Thyroid gland (tissue), 4 donors: Measurements from ENCODE around the gene OCA2. TPM values are rescaled to one million over a fixed set of nuclear protein-coding genes. Genes with fewer than 3 reads are reported as not detected.

ENCODE experiments used
- DNase-seq, 2 donors: peaks; one replicate each; pipeline ENCODE4 v3.0.0-alpha.2; 2019
- H3K27ac ChIP-seq, 3 donors: fragments of 200-600 bp; sonication (generic); 1 replicate in 2 of 3; 2 replicates in 1 of 3; pipeline ENCODE4 v1.5.1; 2016 to 2019; ENCODE audit warnings: mild to moderate bottlenecking in 1 of 3, moderate library complexity in 1 of 3
- H3K27me3 ChIP-seq: fragments of 200-600 bp; sonication (generic); one replicate; pipeline ENCODE4 v1.5.1; 2019
- H3K36me3 ChIP-seq, 2 donors: fragments of 200-600 bp; sonication (generic); one replicate each; pipeline ENCODE4 v1.5.1; 2016 to 2019
- H3K4me1 ChIP-seq, 2 donors: fragments of 200-600 bp; sonication (generic); one replicate each; pipeline ENCODE4 v1.5.1; 2017 to 2019
- H3K4me3 ChIP-seq, 3 donors: fragments of 200-600 bp; sonication (generic); replicated peaks in 1 of 3; 1 replicate in 2 of 3; 2 replicates in 1 of 3; pipeline ENCODE4 v1.5.1; 2016; ENCODE audit warnings: mild to moderate bottlenecking in 1 of 3
- H3K9me3 ChIP-seq: fragments of 200-600 bp; sonication (generic); one replicate; pipeline ENCODE4 v1.5.1; 2017
- CTCF ChIP-seq, 6 experiments: fragments of 200-600 bp in 3 of 6; fragments of 450-650 bp in 3 of 6; sonication (generic) in 3 of 6; IDR thresholded peaks; one replicate each; pipeline ENCODE4 v1.5.1; 2016 to 2019; ENCODE audit warnings: antibody characterized with exemption in 6 of 6, mild to moderate bottlenecking in 2 of 6, inconsistent platforms in 1 of 6, moderate library complexity in 1 of 6
- POLR2A ChIP-seq, 2 donors: fragments of 450-650 bp; IDR thresholded peaks; one replicate each; pipeline ENCODE4 v1.6.1; 2017; ENCODE audit warnings: antibody characterized with exemption in 2 of 2, mild to moderate bottlenecking in 2 of 2, moderate library complexity in 1 of 2
- WGBS, 2 donors: methylation state at CpG; one replicate each; pipeline ENCODE4 v1.1.5; 2017; 5-methylcytosine and 5-hydroxymethylcytosine counted together
- intact Hi-C: fragments of 100-400 bp; cut with DNase I; formaldehyde crosslinking; loops from one replicate; pipeline ENCODE4 v1.15.1; 2023
- total RNA-seq, 4 donors: library from RNA; depleted of rRNA; stranded (reverse); fragments of >200 nt; gene quantifications; one replicate each; pipeline ENCODE4 v1.2.3, GENCODE V29; 2016

The OCA2 gene
- total RNA-seq, 4 donors from 2014 or later = 5.5 to 20.5 (median 13.8) TPM

DNA sequence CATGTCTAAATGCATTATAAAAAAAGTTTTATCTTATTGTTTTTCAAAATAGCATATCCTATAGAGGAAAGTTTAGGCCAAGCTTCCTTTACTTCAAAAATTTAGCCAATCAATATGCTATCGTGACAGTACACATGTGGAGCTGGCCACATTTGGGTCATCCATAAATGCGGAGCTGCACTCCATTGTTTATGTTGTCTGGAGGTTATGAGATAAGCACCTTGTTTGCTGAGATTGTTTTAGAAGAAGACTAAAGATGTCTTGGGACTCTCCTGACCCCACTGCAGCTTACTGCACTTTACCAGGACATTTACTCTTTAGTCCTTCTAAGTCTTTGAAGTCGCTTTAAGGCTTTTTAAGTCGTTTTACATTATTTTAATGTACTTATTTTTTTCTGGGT lies 265.9 kb downstream of the OCA2 start:
- H3K36me3 ChIP-seq = no peaks in the 10 kb centered on the region
- H3K27ac ChIP-seq = no peak overlapping the region
- no peaks in the 10 kb centered on the region for H3K27me3 ChIP-seq
- WGBS, 2 donors = 85 to 90% methylated on average over 4 of the region's 4 CpGs
- intact Hi-C loops = no loop called here
- no peak overlapping the region for H3K4me3 ChIP-seq
- H3K9me3 ChIP-seq = no peaks in the 10 kb centered on the region
- H3K4me1 ChIP-seq = no peaks in the 10 kb centered on the region
- no peak for TF ChIP-seq POLR2A (IDR thresholded peaks at IDR 0.05)
- no peak for TF ChIP-seq CTCF (IDR thresholded peaks at IDR 0.05)
- no peak for DNase-seq

DNA sequence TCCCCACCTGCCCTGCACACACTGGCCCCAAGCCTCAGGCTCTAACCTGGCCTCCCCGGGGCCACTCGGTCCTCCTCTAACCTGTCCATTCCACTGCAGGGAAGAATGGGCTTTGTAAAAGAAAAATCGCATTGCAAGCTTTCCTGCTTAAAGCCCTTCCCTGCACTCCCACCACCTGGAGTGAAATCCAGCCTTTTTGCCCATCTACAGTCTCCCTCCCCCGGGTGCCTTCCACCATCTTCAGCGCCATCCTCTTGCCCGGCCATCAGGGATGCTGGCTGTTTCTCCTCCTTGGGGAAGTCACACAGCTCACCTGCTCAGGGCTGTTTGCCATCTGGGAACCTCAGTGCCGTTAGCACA lies 266.9 kb downstream of the OCA2 start:
- Histone ChIP-seq H3K27me3 (no peaks in the 10 kb centered on the region), H3K4me1 (no peaks in the 10 kb centered on the region), H3K9me3 (no peaks in the 10 kb centered on the region), H3K36me3 (no peaks in the 10 kb centered on the region), H3K4me3 (no peak overlapping the region), H3K27ac (no peak overlapping the region)
- DNase-seq = no peak
- TF ChIP-seq CTCF (IDR thresholded peaks at IDR 0.05) = no peak
- TF ChIP-seq POLR2A (IDR thresholded peaks at IDR 0.05) = no peak
- WGBS, 2 donors = 92 to 93% methylated on average over 7 of the region's 7 CpGs
- intact Hi-C loops = no loop called here

- Histone ChIP-seq H3K9me3 (no peaks in the 10 kb centered on the region), H3K4me1 (no peaks in the 10 kb centered on the region), H3K4me3 (no peak overlapping the region), H3K27ac (no peak overlapping the region), H3K36me3 (no peaks in the 10 kb centered on the region), H3K27me3 (no peaks in the 10 kb centered on the region)
- 89 to 92% methylated on average over 26 to 27 of the region's 28 CpGs for WGBS, 2 donors
- intact Hi-C loops = no loop called here
- TF ChIP-seq CTCF (IDR thresholded peaks at IDR 0.05) (no peak), POLR2A (IDR thresholded peaks at IDR 0.05) (no peak)
- DNase-seq = no peak
These were observed 267.5 kb downstream of the OCA2 start for GRCh38 chr15:27831384-27832236.

- intact Hi-C loops = no loop called here
- Histone ChIP-seq H3K4me1 (no peaks in the 10 kb centered on the region), H3K9me3 (no peaks in the 10 kb centered on the region), H3K4me3 (no peak overlapping the region), H3K36me3 (no peaks in the 10 kb centered on the region), H3K27ac (no peak overlapping the region), H3K27me3 (no peaks in the 10 kb centered on the region)
- WGBS, 2 donors = 60% methylated on average over 10 of the region's 10 CpGs
- DNase-seq = no peak
- TF ChIP-seq CTCF (IDR thresholded peaks at IDR 0.05) (no peak), POLR2A (IDR thresholded peaks at IDR 0.05) (no peak)
These were observed 270.4 kb downstream of the OCA2 start for GRCh38 chr15:27828746-27829145.

DNA sequence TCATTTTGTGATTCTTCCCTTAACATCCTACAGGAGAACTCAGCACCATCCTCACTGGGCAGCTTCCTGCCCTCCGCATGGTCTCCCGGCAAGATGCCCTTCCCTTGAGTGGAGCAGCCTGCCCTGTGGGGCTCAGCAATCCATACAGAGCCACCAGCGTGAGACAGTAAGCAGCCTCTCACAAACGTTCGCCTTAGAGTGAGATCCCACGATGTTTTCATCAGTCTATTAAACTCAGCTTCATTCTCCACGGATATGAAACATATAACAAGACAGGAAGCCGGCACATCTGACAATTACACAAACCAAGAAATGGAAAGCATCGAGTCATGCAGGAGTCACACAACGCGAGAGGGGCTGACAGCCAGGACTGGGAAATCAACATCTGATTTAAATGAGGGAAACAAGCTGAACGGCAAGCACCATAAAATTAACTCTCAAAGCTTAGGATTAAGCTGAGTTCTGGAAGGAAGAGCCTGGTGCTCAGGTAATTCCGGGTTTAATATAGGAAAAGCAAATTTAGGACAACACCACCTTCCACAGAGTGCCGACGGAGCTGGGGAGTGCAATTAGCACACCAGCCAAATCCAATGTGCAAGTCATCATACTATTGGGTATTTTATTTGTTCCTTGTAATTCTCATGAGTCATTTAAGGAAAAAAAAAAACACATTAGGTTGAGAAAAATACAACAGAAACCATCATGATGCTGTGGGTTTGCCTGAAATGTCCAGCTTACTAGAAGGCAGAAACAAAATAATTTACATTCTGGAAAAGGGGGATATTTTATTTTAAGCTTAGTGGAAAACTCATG lies 272.0 kb downstream of the OCA2 start:
- DNase-seq = no peak
- Histone ChIP-seq H3K4me1 (no peaks in the 10 kb centered on the region), H3K27me3 (no peaks in the 10 kb centered on the region), H3K27ac (no peak overlapping the region), H3K4me3 (no peak overlapping the region), H3K36me3 (no peaks in the 10 kb centered on the region), H3K9me3 (no peaks in the 10 kb centered on the region)
- TF ChIP-seq POLR2A (IDR thresholded peaks at IDR 0.05) = no peak
- no peak for TF ChIP-seq CTCF (IDR thresholded peaks at IDR 0.05)
- intact Hi-C loops = no loop called here
- 52 to 65% methylated on average over 15 of the region's 15 CpGs for WGBS, 2 donors
